ENCODE data around the gene AFMID. TPM values are rescaled to one million over a fixed set of nuclear protein-coding genes. Genes with fewer than 3 reads are reported as not detected.

AFMID gene
- total and polyA plus RNA-seq, 3 donors from 2014 or later = 36.1 to 82.2 (median 59.4) TPM

GRCh38 chr17:78159575-78160158 lies 27.5 kb upstream of the AFMID start:
- no peak for DNase-seq
- H3K36me3 ChIP-seq (ENCODE audit: low read depth, missing control alignments) = no peaks in the 10 kb centered on the region
- H3K4me1 ChIP-seq = no peaks in the 10 kb centered on the region
- H3K4me3 ChIP-seq = no peak overlapping the region
- H3K27ac ChIP-seq = no peak overlapping the region
- WGBS, 2 donors = 85 to 90% methylated on average over 10 of the region's 10 CpGs
- no peaks in the 10 kb centered on the region for H3K27me3 ChIP-seq
- intact Hi-C loops (cut with DNase I; ENCODE audit: low total_unique reads) = no loop called here
- no peak for TF ChIP-seq POLR2A (IDR thresholded peaks at IDR 0.05)
- TF ChIP-seq CTCF (IDR thresholded peaks at IDR 0.05) = no peak
- H3K9me3 ChIP-seq = no peaks in the 10 kb centered on the region

- Histone ChIP-seq H3K27me3 (no peaks in the 10 kb centered on the region), H3K27ac (no peak overlapping the region), H3K9me3 (no peaks in the 10 kb centered on the region), H3K4me1 (peaks cover 4% of the 10 kb centered on the region), H3K36me3 (ENCODE audit: low read depth, missing control alignments) (no peaks in the 10 kb centered on the region), H3K4me3 (no peak overlapping the region)
- intact Hi-C loops (cut with DNase I; ENCODE audit: low total_unique reads) = no loop called here
- TF ChIP-seq POLR2A (IDR thresholded peaks at IDR 0.05) (no peak), CTCF (IDR thresholded peaks at IDR 0.05) (no peak)
- WGBS, 2 donors = 82 to 85% methylated on average over 11 to 21 of the region's 22 CpGs
- DNase-seq = no peak
Measured at GRCh38 chr17:78163881-78164747, 23.0 kb upstream of the AFMID start.

GRCh38 chr17:78164748-78165607 lies 22.2 kb upstream of the AFMID start:
- intact Hi-C loops (cut with DNase I; ENCODE audit: low total_unique reads) = no loop called here
- H3K36me3 ChIP-seq (ENCODE audit: low read depth, missing control alignments) = no peaks in the 10 kb centered on the region
- no peaks in the 10 kb centered on the region for H3K27me3 ChIP-seq
- WGBS, 2 donors = 94% methylated on average over 12 to 16 of the region's 16 CpGs
- no peak overlapping the region for H3K4me3 ChIP-seq
- H3K4me1 ChIP-seq = peaks cover 9% of the 10 kb centered on the region
- TF ChIP-seq POLR2A (IDR thresholded peaks at IDR 0.05) = no peak
- no peak for TF ChIP-seq CTCF (IDR thresholded peaks at IDR 0.05)
- H3K27ac ChIP-seq = no peak overlapping the region
- DNase-seq = no peak
- no peaks in the 10 kb centered on the region for H3K9me3 ChIP-seq

- intact Hi-C loops (cut with DNase I; ENCODE audit: low total_unique reads) = no loop called here
- no peak for DNase-seq
- no peaks in the 10 kb centered on the region for H3K36me3 ChIP-seq (ENCODE audit: low read depth, missing control alignments)
- no peak overlapping the region for H3K4me3 ChIP-seq
- no peaks in the 10 kb centered on the region for H3K9me3 ChIP-seq
- no peaks in the 10 kb centered on the region for H3K27me3 ChIP-seq
- H3K4me1 ChIP-seq = peaks cover 9% of the 10 kb centered on the region
- TF ChIP-seq CTCF (IDR thresholded peaks at IDR 0.05) = no peak
- no peak for TF ChIP-seq POLR2A (IDR thresholded peaks at IDR 0.05)
- WGBS, 2 donors = 72 to 88% methylated on average over 5 to 6 of the region's 6 CpGs
- no peak overlapping the region for H3K27ac ChIP-seq
Measured at GRCh38 chr17:78166416-78166815, 20.7 kb upstream of the AFMID start.
